ENCODE measurements around the gene KANK4.

The KANK4 gene

GRCh38 chr1:62349470-62350233, 30.4 kb upstream of the KANK4 start:
- H3K4me3 Mint-ChIP-seq, result no peak overlapping the region
- no peak for ATAC-seq (ENCODE audit: low read depth)

GRCh38 chr1:62346886-62347285, 27.7 kb upstream of the KANK4 start:
- DNase-seq (ENCODE audit: low spot score in 2 of 2), result no peak
- Mint-ChIP-seq H3K27me3 (peaks cover 8% of the 10 kb centered on the region), H3K9me3 (no peaks in the 10 kb centered on the region), H3K27ac (no peak overlapping the region), H3K36me3 (no peaks in the 10 kb centered on the region), H3K4me1 (no peaks in the 10 kb centered on the region), H3K4me3 (no peak overlapping the region)
- no peak for ATAC-seq (ENCODE audit: low read depth)

More at GRCh38 chr1:62349470-62350233, 30.4 kb upstream of the KANK4 start:
- Mint-ChIP-seq H3K36me3 (no peaks in the 10 kb centered on the region), H3K27me3 (peaks cover 6% of the 10 kb centered on the region), H3K4me1 (no peaks in the 10 kb centered on the region), H3K27ac (no peak overlapping the region), H3K9me3 (no peaks in the 10 kb centered on the region)
- DNase-seq (ENCODE audit: low spot score in 2 of 2), result no peak

GRCh38 chr1:62343911-62344310, 24.7 kb upstream of the KANK4 start:
- Mint-ChIP-seq H3K36me3 (no peaks in the 10 kb centered on the region), H3K27ac (no peak overlapping the region)

GRCh38 chr1:62342270-62342669, 23.0 kb upstream of the KANK4 start:
- Mint-ChIP-seq H3K36me3 (no peaks in the 10 kb centered on the region), H3K4me1 (no peaks in the 10 kb centered on the region), H3K4me3 (no peak overlapping the region), H3K9me3 (no peaks in the 10 kb centered on the region), H3K27ac (no peak overlapping the region), H3K27me3 (peaks cover 11% of the 10 kb centered on the region)
- no peak for ATAC-seq (ENCODE audit: low read depth)
- DNase-seq (ENCODE audit: low spot score in 2 of 2), result no peak

More at GRCh38 chr1:62343911-62344310, 24.7 kb upstream of the KANK4 start:
- Mint-ChIP-seq H3K4me1 (no peaks in the 10 kb centered on the region), H3K9me3 (no peaks in the 10 kb centered on the region), H3K27me3 (peaks cover 11% of the 10 kb centered on the region), H3K4me3 (no peak overlapping the region)
- no peak for DNase-seq (ENCODE audit: low spot score in 2 of 2)
- ATAC-seq (ENCODE audit: low read depth), result no peak

GRCh38 chr1:62341615-62342014, 22.4 kb upstream of the KANK4 start:
- Mint-ChIP-seq H3K27ac (no peak overlapping the region), H3K27me3 (peaks cover 11% of the 10 kb centered on the region), H3K9me3 (no peaks in the 10 kb centered on the region), H3K4me1 (no peaks in the 10 kb centered on the region), H3K36me3 (no peaks in the 10 kb centered on the region), H3K4me3 (no peak overlapping the region)
- ATAC-seq (ENCODE audit: low read depth) (no peak), DNase-seq (ENCODE audit: low spot score in 2 of 2) (no peak)

- Mint-ChIP-seq H3K27me3 (peaks cover 11% of the 10 kb centered on the region), H3K4me1 (no peaks in the 10 kb centered on the region), H3K9me3 (no peaks in the 10 kb centered on the region), H3K36me3 (no peaks in the 10 kb centered on the region), H3K4me3 (no peak overlapping the region), H3K27ac (no peak overlapping the region)
- ATAC-seq (ENCODE audit: low read depth), result no peak
- DNase-seq (ENCODE audit: low spot score in 2 of 2), result no peak
Measured at GRCh38 chr1:62341089-62341488, 21.9 kb upstream of the KANK4 start.

- ATAC-seq (ENCODE audit: low read depth), result no peak
- Mint-ChIP-seq H3K27me3 (peaks cover 8% of the 10 kb centered on the region), H3K4me1 (no peaks in the 10 kb centered on the region), H3K36me3 (no peaks in the 10 kb centered on the region), H3K9me3 (no peaks in the 10 kb centered on the region), H3K4me3 (no peak overlapping the region), H3K27ac (no peak overlapping the region)
- no peak for DNase-seq (ENCODE audit: low spot score in 2 of 2)
Measured at GRCh38 chr1:62337706-62338631, 18.7 kb upstream of the KANK4 start.

GRCh38 chr1:62336995-62337705, 17.9 kb upstream of the KANK4 start:
- Mint-ChIP-seq H3K27ac (no peak overlapping the region), H3K36me3 (no peaks in the 10 kb centered on the region), H3K4me1 (no peaks in the 10 kb centered on the region), H3K4me3 (no peak overlapping the region), H3K9me3 (peaks cover 1% of the 10 kb centered on the region), H3K27me3 (peaks cover 5% of the 10 kb centered on the region)
- DNase-seq (ENCODE audit: low spot score in 2 of 2) (no peak), ATAC-seq (ENCODE audit: low read depth) (no peak)

- ATAC-seq (ENCODE audit: low read depth), result no peak
- no peak overlapping the region for H3K4me3 Mint-ChIP-seq
- no peaks in the 10 kb centered on the region for H3K4me1 Mint-ChIP-seq
Measured at GRCh38 chr1:62336638-62336994, 17.4 kb upstream of the KANK4 start.

GRCh38 chr1:62335656-62336055, 16.4 kb upstream of the KANK4 start:
- H3K27me3 Mint-ChIP-seq, result peaks cover 2% of the 10 kb centered on the region

More at GRCh38 chr1:62336638-62336994, 17.4 kb upstream of the KANK4 start:
- H3K27me3 Mint-ChIP-seq, result peaks cover 5% of the 10 kb centered on the region
- no peak overlapping the region for H3K27ac Mint-ChIP-seq
- H3K36me3 Mint-ChIP-seq, result no peaks in the 10 kb centered on the region
- H3K9me3 Mint-ChIP-seq, result peaks cover 2% of the 10 kb centered on the region
- DNase-seq (ENCODE audit: low spot score in 2 of 2), result no peak

GRCh38 chr1:62334434-62334985, 15.3 kb upstream of the KANK4 start:
- H3K9me3 Mint-ChIP-seq, result peaks cover 2% of the 10 kb centered on the region
- H3K27me3 Mint-ChIP-seq, result peaks cover 2% of the 10 kb centered on the region

More at GRCh38 chr1:62335656-62336055, 16.4 kb upstream of the KANK4 start:
- no peaks in the 10 kb centered on the region for H3K36me3 Mint-ChIP-seq
- H3K27ac Mint-ChIP-seq, result no peak overlapping the region
- H3K9me3 Mint-ChIP-seq, result peaks cover 2% of the 10 kb centered on the region
- DNase-seq (ENCODE audit: low spot score in 2 of 2) (no peak), ATAC-seq (ENCODE audit: low read depth) (no peak)
- H3K4me1 Mint-ChIP-seq, result no peaks in the 10 kb centered on the region
- no peak overlapping the region for H3K4me3 Mint-ChIP-seq

GRCh38 chr1:62333441-62333840, 14.2 kb upstream of the KANK4 start:
- H3K27ac Mint-ChIP-seq, result no peak overlapping the region
- peaks cover 2% of the 10 kb centered on the region for H3K9me3 Mint-ChIP-seq
- no peak overlapping the region for H3K4me3 Mint-ChIP-seq
- peaks cover 4% of the 10 kb centered on the region for H3K27me3 Mint-ChIP-seq
- ATAC-seq (ENCODE audit: low read depth), result no peak
- no peaks in the 10 kb centered on the region for H3K4me1 Mint-ChIP-seq
- no peak for DNase-seq (ENCODE audit: low spot score in 2 of 2)
- H3K36me3 Mint-ChIP-seq, result no peaks in the 10 kb centered on the region

More at GRCh38 chr1:62334434-62334985, 15.3 kb upstream of the KANK4 start:
- Mint-ChIP-seq H3K4me3 (no peak overlapping the region), H3K27ac (no peak overlapping the region), H3K36me3 (no peaks in the 10 kb centered on the region), H3K4me1 (no peaks in the 10 kb centered on the region)
- no peak for ATAC-seq (ENCODE audit: low read depth)
- no peak for DNase-seq (ENCODE audit: low spot score in 2 of 2)

- Mint-ChIP-seq H3K4me3 (no peak overlapping the region), H3K36me3 (no peaks in the 10 kb centered on the region), H3K27me3 (peaks cover 9% of the 10 kb centered on the region), H3K27ac (no peak overlapping the region), H3K4me1 (no peaks in the 10 kb centered on the region), H3K9me3 (peaks cover 2% of the 10 kb centered on the region)
- DNase-seq (ENCODE audit: low spot score in 2 of 2) (no peak), ATAC-seq (ENCODE audit: low read depth) (no peak)
Measured at GRCh38 chr1:62327360-62328055, 8.3 kb upstream of the KANK4 start.

Data from memory B cell (primary cell).